B cell (primary cell): Measurements from ENCODE around the gene RBPJL.

Experiments
- EZH2 ChIP-seq: IDR thresholded peaks from 2 replicates; pipeline ENCODE4 v1.6.1; 2012; ENCODE audit warnings: borderline replicate concordance, low read depth, mild to moderate bottlenecking, moderate library complexity, low read length; ENCODE audit not compliant: insufficient read depth, poor library complexity, severe bottlenecking
- TF ChIP-seq, protein P1 (sequence below): fragments of 200-600 bp; IDR thresholded peaks from one replicate; pipeline ENCODE4 v1.8.0; 2022; ENCODE audit warnings: antibody characterized with exemption, mild to moderate bottlenecking

GRCh38 chr20:45347297-45347935, 40.8 kb downstream of the RBPJL start:
- TF ChIP-seq, protein P1, sequence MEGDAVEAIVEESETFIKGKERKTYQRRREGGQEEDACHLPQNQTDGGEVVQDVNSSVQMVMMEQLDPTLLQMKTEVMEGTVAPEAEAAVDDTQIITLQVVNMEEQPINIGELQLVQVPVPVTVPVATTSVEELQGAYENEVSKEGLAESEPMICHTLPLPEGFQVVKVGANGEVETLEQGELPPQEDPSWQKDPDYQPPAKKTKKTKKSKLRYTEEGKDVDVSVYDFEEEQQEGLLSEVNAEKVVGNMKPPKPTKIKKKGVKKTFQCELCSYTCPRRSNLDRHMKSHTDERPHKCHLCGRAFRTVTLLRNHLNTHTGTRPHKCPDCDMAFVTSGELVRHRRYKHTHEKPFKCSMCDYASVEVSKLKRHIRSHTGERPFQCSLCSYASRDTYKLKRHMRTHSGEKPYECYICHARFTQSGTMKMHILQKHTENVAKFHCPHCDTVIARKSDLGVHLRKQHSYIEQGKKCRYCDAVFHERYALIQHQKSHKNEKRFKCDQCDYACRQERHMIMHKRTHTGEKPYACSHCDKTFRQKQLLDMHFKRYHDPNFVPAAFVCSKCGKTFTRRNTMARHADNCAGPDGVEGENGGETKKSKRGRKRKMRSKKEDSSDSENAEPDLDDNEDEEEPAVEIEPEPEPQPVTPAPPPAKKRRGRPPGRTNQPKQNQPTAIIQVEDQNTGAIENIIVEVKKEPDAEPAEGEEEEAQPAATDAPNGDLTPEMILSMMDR = no peak
- no peak for TF ChIP-seq EZH2
